GM23248 (cell line): ENCODE measurements around the gene EHBP1L1. TPM values are rescaled to one million over a fixed set of nuclear protein-coding genes. Genes with fewer than 3 reads are reported as not detected.

ENCODE experiments used
- DNase-seq: peaks from one replicate; pipeline ENCODE4 v3.0.0-alpha.2; 2015
- H2AFZ ChIP-seq: fragments of 200-600 bp; sonication (generic); 2 replicates; pipeline ENCODE4 v1.6.1; 2016; ENCODE audit warnings: antibody characterized with exemption
- H3F3A ChIP-seq: fragments of 200-600 bp; sonication (generic); 2 replicates; pipeline ENCODE4 v1.6.1; 2016; ENCODE audit warnings: mild to moderate bottlenecking, antibody characterized with exemption, mixed run types; ENCODE audit not compliant: insufficient read depth
- H3K27ac ChIP-seq: fragments of 200-600 bp; sonication (generic); 2 replicates; pipeline ENCODE4 v1.5.1; 2016; ENCODE audit warnings: mild to moderate bottlenecking
- H3K27me3 ChIP-seq: fragments of 200-600 bp; sonication (generic); replicated peaks from 2 replicates; pipeline ENCODE4 v1.6.1; 2016; ENCODE audit warnings: mild to moderate bottlenecking; ENCODE audit not compliant: insufficient read depth
- H3K36me3 ChIP-seq: fragments of 200-600 bp; sonication (generic); 2 replicates; pipeline ENCODE4 v1.6.1; 2016; ENCODE audit warnings: low read depth, mild to moderate bottlenecking
- H3K4me1 ChIP-seq: fragments of 200-600 bp; sonication (generic); 2 replicates; pipeline ENCODE4 v1.6.1; 2016; ENCODE audit warnings: mild to moderate bottlenecking; ENCODE audit not compliant: insufficient read depth
- H3K4me2 ChIP-seq: fragments of 200-600 bp; sonication (generic); one replicate; pipeline ENCODE4 v1.6.1; 2016; ENCODE audit warnings: mild to moderate bottlenecking; ENCODE audit not compliant: unreplicated experiment
- H3K4me3 ChIP-seq: fragments of 200-600 bp; sonication (generic); 2 replicates; pipeline ENCODE4 v1.5.1; 2016; ENCODE audit warnings: mild to moderate bottlenecking
- H3K79me2 ChIP-seq: fragments of 200-600 bp; sonication (generic); 2 replicates; pipeline ENCODE4 v1.6.1; 2016; ENCODE audit warnings: mild to moderate bottlenecking; ENCODE audit not compliant: insufficient read depth
- H3K9ac ChIP-seq: fragments of 200-600 bp; sonication (generic); 2 replicates; pipeline ENCODE4 v1.6.1; 2016; ENCODE audit warnings: mild to moderate bottlenecking
- H3K9me2 ChIP-seq: fragments of 200-600 bp; sonication (generic); 2 replicates; pipeline ENCODE4 v1.6.1; 2016; ENCODE audit warnings: mixed run types, mild to moderate bottlenecking, moderate library complexity; ENCODE audit not compliant: insufficient read depth
- H3K9me3 ChIP-seq: fragments of 200-600 bp; sonication (generic); one replicate; pipeline ENCODE4 v1.6.1; 2017; ENCODE audit warnings: low read depth
- H4K20me1 ChIP-seq: fragments of 200-600 bp; sonication (generic); 2 replicates; pipeline ENCODE4 v1.6.0; 2016; ENCODE audit not compliant: insufficient read depth
- EZH2 ChIP-seq: fragments of 200-600 bp; sonication (generic); IDR thresholded peaks from 2 replicates; pipeline ENCODE4 v1.6.1; 2018; ENCODE audit warnings: antibody characterized with exemption, mild to moderate bottlenecking; ENCODE audit not compliant: insufficient read depth, poor library complexity, severe bottlenecking
- EZH2phosphoT487 ChIP-seq: fragments of 200-600 bp; sonication (generic); IDR thresholded peaks from 2 replicates; pipeline ENCODE4 v1.6.1; 2018; ENCODE audit warnings: antibody characterized with exemption, moderate library complexity, mild to moderate bottlenecking, low read depth; ENCODE audit not compliant: insufficient read depth
- WGBS, 2 experiments: methylation state at CpG; one replicate each; pipeline ENCODE4 v1.1.6; 2015 to 2017; ENCODE audit warnings: low lambda C conversion rate in 2 of 2, low coverage in 1 of 2; ENCODE audit errors: missing lambda C conversion rate in 2 of 2; 5-methylcytosine and 5-hydroxymethylcytosine counted together
- in situ Hi-C: fragments of 300-500 bp; cut with MboI; formaldehyde crosslinking; loops from 2 replicates; pipeline ENCODE4 v1.15.0; 2020
- polyA plus RNA-seq: library from polyadenylated mRNA; unstranded; fragments of >200 nt; fragmentation: Nextera tagmentation; extraction: Ambion mirVana; gene quantifications from 2 replicates; pipeline ENCODE4 v1.2.1, GENCODE V29; 2016
- total RNA-seq: library from RNA; depleted of rRNA; stranded (reverse); fragments of >200 nt; shearing (Covaris generic); gene quantifications from 2 replicates; pipeline ENCODE4 v1.2.3, GENCODE V29; 2014

Gene EHBP1L1
- total and polyA plus RNA-seq, 2 experiments from 2014 or later = 11.5 to 85.5 TPM

DNA sequence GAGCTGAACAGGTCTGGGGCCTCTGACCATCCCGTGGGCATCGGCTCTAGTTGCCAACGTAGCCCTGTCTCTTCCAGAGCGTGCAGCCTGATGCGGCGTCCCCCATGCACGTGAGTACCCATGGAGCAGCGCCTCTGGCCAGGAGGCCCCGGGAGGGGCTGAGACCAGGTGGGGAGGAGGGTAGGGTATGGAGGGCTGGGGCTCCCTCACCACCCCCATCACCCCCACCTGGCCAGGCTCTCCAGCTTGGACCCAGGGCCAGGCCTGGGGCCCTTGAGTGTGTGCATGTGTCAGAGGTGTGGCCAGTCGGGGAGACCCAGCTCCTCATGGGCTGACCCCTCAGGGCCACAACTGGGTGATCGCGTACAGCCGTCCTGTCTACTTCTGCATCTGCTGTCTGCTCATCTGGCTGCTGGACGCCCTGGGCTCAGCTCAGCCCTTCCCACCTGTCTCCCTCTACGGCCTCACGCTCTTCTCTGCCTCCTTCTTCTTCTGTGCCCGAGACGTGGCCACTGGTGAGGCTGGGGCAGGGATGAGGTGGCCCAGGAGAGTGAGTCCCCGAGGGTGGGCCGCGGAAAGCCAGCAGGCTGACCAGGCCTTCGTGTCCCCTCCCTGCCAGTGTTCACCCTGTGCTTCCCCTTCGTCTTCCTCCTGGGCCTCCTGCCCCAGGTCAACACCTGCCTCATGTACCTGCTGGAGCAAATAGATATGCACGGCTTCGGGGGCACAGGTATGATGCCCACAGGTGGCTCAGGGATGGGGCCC, 48.2 kb downstream of the EHBP1L1 start:
- Histone ChIP-seq H3K9me2 (no peaks in the 10 kb centered on the region), H3K27me3 (no peaks in the 10 kb centered on the region), H3K27ac (no peak overlapping the region), H3K9me3 (no peaks in the 10 kb centered on the region), H3K79me2 (peaks cover 11% of the 10 kb centered on the region), H3K4me2 (no peak overlapping the region), H3K4me1 (no peaks in the 10 kb centered on the region), H4K20me1 (no peaks in the 10 kb centered on the region), H3F3A (no peaks in the 10 kb centered on the region), H3K36me3 (no peaks in the 10 kb centered on the region; the same call in 1 of the 2 replicates), H3K9ac (no peak overlapping the region), H3K4me3 (no peak overlapping the region), H2AFZ (no peak overlapping the region)
- TF ChIP-seq EZH2 (no peak), EZH2phosphoT487 (no peak)
- WGBS, 2 experiments = 92 to 95% methylated on average over 22 of the region's 25 CpGs
- no peak for DNase-seq
- in situ Hi-C loops = no loop called here

DNA sequence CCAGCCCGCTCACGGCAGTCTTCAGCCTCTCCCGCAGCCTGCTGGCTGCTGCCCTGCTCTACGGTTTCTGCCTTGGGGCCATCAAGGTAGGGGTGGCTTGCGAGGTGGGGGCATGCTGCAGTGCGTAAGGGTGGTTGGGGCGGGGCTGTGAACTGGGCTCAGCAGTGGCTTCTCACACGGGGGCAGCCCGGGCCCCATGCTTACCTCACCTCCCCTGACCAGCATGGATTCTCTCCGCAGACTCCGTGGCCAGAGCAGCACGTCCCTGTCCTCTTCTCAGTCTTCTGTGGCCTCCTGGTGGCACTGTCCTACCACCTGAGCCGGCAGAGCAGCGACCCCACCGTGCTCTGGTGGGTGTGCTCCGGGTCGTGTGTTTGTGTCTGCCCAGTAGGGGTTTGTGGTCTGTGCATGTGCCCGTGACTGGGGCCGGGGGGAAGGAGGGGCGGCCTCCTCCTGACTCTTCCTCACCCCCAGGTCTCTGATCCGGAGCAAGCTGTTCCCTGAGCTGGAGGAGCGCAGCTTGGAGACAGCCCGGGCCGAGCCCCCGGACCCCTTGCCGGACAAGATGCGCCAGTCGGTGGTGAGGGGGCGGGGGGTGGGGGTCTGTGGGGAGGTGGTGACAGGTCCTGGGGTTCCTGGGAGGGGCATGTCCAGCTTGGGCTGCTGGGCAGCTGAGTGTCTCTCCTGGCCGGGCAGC, 49.2 kb downstream of the EHBP1L1 start:
- TF ChIP-seq EZH2 (no peak), EZH2phosphoT487 (no peak)
- H3K9ac ChIP-seq = no peak overlapping the region
- H3K36me3 ChIP-seq = no peaks in the 10 kb centered on the region; the same call in 1 of the 2 replicates
- H3K4me1 ChIP-seq = no peaks in the 10 kb centered on the region
- no peak overlapping the region for H2AFZ ChIP-seq
- H3K9me3 ChIP-seq = no peaks in the 10 kb centered on the region
- no peak overlapping the region for H3K4me3 ChIP-seq
- no peak for DNase-seq
- no peaks in the 10 kb centered on the region for H3F3A ChIP-seq
- in situ Hi-C loops = no loop called here
- no peaks in the 10 kb centered on the region for H4K20me1 ChIP-seq
- no peaks in the 10 kb centered on the region for H3K9me2 ChIP-seq
- WGBS, 2 experiments = 91 to 92% methylated on average over 21 to 26 of the region's 30 CpGs
- no peak overlapping the region for H3K27ac ChIP-seq
- no peak overlapping the region for H3K4me2 ChIP-seq
- H3K27me3 ChIP-seq = no peaks in the 10 kb centered on the region
- peaks cover 5% of the 10 kb centered on the region; the same call in 1 of the 2 replicates for H3K79me2 ChIP-seq

DNA sequence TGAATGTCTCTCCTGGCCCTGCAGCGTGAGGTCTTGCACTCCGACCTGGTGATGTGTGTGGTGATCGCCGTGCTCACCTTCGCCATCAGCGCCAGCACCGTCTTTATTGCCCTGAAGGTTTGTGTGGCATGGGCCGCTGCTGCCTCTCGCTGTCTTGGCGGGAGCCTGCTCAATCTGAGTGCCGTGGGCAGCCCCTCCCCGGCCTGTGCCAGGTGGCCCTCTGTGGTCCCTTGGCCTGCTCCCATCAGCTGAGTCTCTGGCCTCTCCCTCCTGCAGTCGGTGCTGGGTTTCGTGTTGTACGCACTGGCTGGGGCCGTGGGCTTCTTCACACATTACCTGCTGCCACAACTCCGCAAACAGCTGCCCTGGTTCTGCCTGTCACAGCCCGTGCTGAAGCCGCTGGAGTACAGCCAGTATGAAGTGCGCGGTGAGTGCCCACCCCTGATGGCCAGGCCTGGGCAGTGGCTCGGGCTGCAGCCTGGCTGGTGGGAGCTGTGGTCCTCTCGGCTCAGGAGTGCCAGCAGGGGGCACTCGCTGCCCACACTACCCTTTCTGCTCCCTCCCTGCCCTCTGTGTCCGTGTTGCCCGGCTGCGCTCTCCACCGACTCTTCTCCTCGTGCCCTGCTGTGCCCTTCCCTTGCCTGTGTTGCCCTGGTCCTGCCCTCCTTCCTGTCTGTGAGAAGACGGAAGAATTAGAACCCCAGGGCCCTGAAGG, 49.9 kb downstream of the EHBP1L1 start:
- in situ Hi-C loops = no loop called here
- Histone ChIP-seq H3K79me2 (no peaks in the 10 kb centered on the region; the same call in 1 of the 2 replicates), H3K4me2 (no peak overlapping the region), H3F3A (no peaks in the 10 kb centered on the region), H3K4me1 (no peaks in the 10 kb centered on the region), H3K4me3 (no peak overlapping the region), H3K36me3 (no peaks in the 10 kb centered on the region; the same call in 1 of the 2 replicates), H4K20me1 (no peaks in the 10 kb centered on the region), H3K27ac (no peak overlapping the region), H3K27me3 (no peaks in the 10 kb centered on the region), H2AFZ (no peak overlapping the region), H3K9me2 (no peaks in the 10 kb centered on the region), H3K9ac (no peak overlapping the region), H3K9me3 (no peaks in the 10 kb centered on the region)
- TF ChIP-seq EZH2phosphoT487 (no peak), EZH2 (no peak)
- WGBS, 2 experiments = 77 to 78% methylated on average over 26 to 30 of the region's 30 CpGs
- peak; percentile 65 for DNase-seq

DNA sequence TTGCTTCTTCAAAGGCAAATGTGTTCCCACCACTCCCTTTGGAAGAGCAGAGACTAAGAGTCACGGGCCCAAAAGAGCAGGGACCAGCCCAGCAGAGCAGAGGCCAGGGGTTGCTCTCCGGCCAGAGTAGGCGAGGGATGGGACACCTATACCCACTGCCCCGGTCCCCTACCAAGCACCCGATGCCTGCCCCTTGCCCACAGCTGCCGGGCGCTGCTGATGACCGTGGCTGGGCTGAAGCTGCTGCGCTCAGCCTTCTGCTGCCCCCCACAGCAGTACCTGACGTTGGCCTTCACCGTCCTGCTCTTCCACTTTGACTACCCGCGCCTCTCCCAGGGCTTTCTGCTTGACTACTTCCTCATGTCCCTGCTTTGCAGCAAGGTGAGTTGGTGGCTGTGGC, 51.3 kb downstream of the EHBP1L1 start:
- Histone ChIP-seq H3K4me2 (no peak overlapping the region), H3K4me3 (no peak overlapping the region), H2AFZ (no peak overlapping the region), H3K79me2 (no peaks in the 10 kb centered on the region), H3K27me3 (no peaks in the 10 kb centered on the region), H3K36me3 (no peaks in the 10 kb centered on the region; the same call in 1 of the 2 replicates), H4K20me1 (no peaks in the 10 kb centered on the region), H3F3A (no peaks in the 10 kb centered on the region), H3K9me3 (no peaks in the 10 kb centered on the region), H3K27ac (no peak overlapping the region), H3K9me2 (no peaks in the 10 kb centered on the region), H3K4me1 (no peaks in the 10 kb centered on the region), H3K9ac (no peak overlapping the region)
- in situ Hi-C loops = no loop called here
- no peak for TF ChIP-seq EZH2phosphoT487
- no peak for TF ChIP-seq EZH2
- no peak for DNase-seq
- 93 to 94% methylated on average over 12 to 13 of the region's 13 CpGs for WGBS, 2 experiments
